ENCODE results near the gene CADPS2.

- TF ChIP-seq, protein P1, sequence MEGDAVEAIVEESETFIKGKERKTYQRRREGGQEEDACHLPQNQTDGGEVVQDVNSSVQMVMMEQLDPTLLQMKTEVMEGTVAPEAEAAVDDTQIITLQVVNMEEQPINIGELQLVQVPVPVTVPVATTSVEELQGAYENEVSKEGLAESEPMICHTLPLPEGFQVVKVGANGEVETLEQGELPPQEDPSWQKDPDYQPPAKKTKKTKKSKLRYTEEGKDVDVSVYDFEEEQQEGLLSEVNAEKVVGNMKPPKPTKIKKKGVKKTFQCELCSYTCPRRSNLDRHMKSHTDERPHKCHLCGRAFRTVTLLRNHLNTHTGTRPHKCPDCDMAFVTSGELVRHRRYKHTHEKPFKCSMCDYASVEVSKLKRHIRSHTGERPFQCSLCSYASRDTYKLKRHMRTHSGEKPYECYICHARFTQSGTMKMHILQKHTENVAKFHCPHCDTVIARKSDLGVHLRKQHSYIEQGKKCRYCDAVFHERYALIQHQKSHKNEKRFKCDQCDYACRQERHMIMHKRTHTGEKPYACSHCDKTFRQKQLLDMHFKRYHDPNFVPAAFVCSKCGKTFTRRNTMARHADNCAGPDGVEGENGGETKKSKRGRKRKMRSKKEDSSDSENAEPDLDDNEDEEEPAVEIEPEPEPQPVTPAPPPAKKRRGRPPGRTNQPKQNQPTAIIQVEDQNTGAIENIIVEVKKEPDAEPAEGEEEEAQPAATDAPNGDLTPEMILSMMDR (IDR thresholded peaks at IDR 0.05; ENCODE audit: low read length): no peak
- TF ChIP-seq EZH2 (optimal IDR thresholded peaks at IDR 0.05; ENCODE audit: low read depth, low read length) (no peak), EZH2phosphoT487 (IDR thresholded peaks at IDR 0.05; ENCODE audit: low read length) (no peak)
These were observed 336.7 kb downstream of the CADPS2 start for GRCh38 chr7:122549578-122549977.

Data from MM.1S (cell line).